ENCODE data around the gene HIRA.

DNA sequence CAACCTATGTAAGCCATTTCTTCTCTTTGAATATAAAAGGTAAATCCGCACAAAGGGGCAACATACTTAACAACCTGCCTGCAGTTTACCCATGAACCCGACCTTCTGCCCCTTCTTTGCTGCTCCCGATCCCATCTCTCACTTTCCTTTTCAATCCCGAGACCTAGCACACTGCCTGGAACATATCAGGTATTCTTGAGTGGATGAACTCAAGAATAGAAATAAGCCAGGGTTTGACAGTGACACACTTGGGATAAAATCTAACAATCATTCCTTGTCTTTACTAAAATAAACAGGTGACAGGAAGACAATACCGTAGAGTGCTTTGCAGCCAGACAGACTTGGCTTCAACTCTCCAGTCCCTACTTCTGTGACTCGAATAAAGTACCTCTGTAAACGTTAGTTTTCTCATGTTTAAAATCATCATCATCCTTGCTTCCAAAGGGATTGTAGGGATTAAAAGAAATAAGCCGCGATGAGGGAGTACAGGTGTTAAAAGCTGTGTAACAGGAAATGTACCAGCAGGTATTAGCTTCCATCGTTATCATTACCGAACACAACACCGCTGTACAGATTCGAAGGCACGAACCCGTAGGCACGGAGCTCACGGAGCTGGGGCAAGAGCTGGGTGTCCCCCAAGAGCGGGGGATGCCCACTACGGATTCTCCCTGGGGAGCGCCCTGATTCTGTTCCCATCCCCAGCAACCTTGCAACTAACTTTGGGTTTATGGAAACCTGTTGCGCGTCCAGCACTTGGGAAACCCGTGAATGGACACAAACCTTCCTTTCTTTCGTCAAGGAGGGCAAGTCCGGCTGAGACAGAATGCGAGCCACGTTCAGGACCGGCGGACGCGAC lies 46.7 kb upstream of the HIRA start:
- TF ChIP-seq CTCF (IDR thresholded peaks at IDR 0.05) (no peak), POLR2A (IDR thresholded peaks at IDR 0.05) (no peak), POLR2AphosphoS5 (IDR thresholded peaks at IDR 0.05) (no peak), EP300 (IDR thresholded peaks at IDR 0.05) (no peak)

All from stomach (tissue), 4 donors.